Activated naive CD8-positive, alpha-beta T cell treated with anti-CD3 and anti-CD28 coated beads, Interleukin-2, amount 10 ng/mL, durations not matched to agents 7 days and 5 days (primary cell): ENCODE measurements around the gene HMX1. TPM values are rescaled to one million over a fixed set of nuclear protein-coding genes. Genes with fewer than 3 reads are reported as not detected.

Experiments used
- ATAC-seq: fragments of 150-1000 bp; cut with Tn5 transposase; one replicate; pipeline ENCODE4 v1.10.0; 2021; ENCODE audit warnings: low read depth, moderate library complexity
- POLR2A ChIA-PET: fragments of 350-600 bp; sonication (Branson Sonifier 250); formaldehyde crosslinking; loops from one replicate; lab custom pipeline; 2021; ENCODE audit warnings: antibody characterized with exemption; lab: Charles Lee
- DNase-seq: peaks from one replicate; pipeline ENCODE4 v3.0.0; 2021
- H3K27ac Mint-ChIP-seq: one replicate; pipeline ENCODE4 v1.8.0; 2022; ENCODE audit warnings: mild to moderate bottlenecking, mixed read lengths
- H3K27me3 Mint-ChIP-seq: one replicate; pipeline ENCODE4 v1.8.0; 2022; ENCODE audit warnings: mild to moderate bottlenecking, moderate library complexity, mixed read lengths
- H3K36me3 Mint-ChIP-seq: one replicate; pipeline ENCODE4 v1.8.0; 2021; ENCODE audit warnings: mild to moderate bottlenecking, mixed read lengths
- H3K4me1 Mint-ChIP-seq: one replicate; pipeline ENCODE4 v1.8.0; 2021; ENCODE audit warnings: mixed read lengths
- H3K4me3 Mint-ChIP-seq: one replicate; pipeline ENCODE4 v1.8.0; 2022; ENCODE audit warnings: mild to moderate bottlenecking, moderate library complexity, mixed read lengths
- H3K9me3 Mint-ChIP-seq: one replicate; pipeline ENCODE4 v1.8.0; 2021; ENCODE audit warnings: mixed read lengths
- total RNA-seq, 2 experiments: library from RNA; stranded (reverse); gene quantifications; one replicate each; pipeline ENCODE4 v1.2.3, GENCODE V29; 2021

HMX1 gene
- total RNA-seq, 2 experiments from 2014 or later = not detected

GRCh38 chr4:8856835-8857621 lies 14.6 kb downstream of the HMX1 start:
- POLR2A ChIA-PET = no interaction called here
- Mint-ChIP-seq H3K4me1 (peaks cover 10% of the 10 kb centered on the region), H3K27ac (no peak overlapping the region), H3K9me3 (no peaks in the 10 kb centered on the region), H3K36me3 (peaks cover 1% of the 10 kb centered on the region), H3K27me3 (peaks cover 50% of the 10 kb centered on the region), H3K4me3 (peak overlapping the region; percentile 58)
- ATAC-seq (peak; percentile 39), DNase-seq (peak; percentile 45)

- Mint-ChIP-seq H3K4me1 (peaks cover 10% of the 10 kb centered on the region), H3K4me3 (peak overlapping the region; percentile 53), H3K27ac (no peak overlapping the region), H3K9me3 (no peaks in the 10 kb centered on the region), H3K36me3 (peaks cover 1% of the 10 kb centered on the region), H3K27me3 (peaks cover 47% of the 10 kb centered on the region)
- ATAC-seq = no peak
- no peak for DNase-seq
- POLR2A ChIA-PET = no interaction called here
These were observed 15.8 kb downstream of the HMX1 start for GRCh38 chr4:8855818-8856245.

GRCh38 chr4:8854931-8855330 lies 16.7 kb downstream of the HMX1 start:
- H3K4me3 Mint-ChIP-seq = no peak overlapping the region
- H3K27me3 Mint-ChIP-seq = peaks cover 43% of the 10 kb centered on the region
- H3K27ac Mint-ChIP-seq = no peak overlapping the region
- peaks cover 1% of the 10 kb centered on the region for H3K36me3 Mint-ChIP-seq
- POLR2A ChIA-PET = no interaction called here
- no peak for ATAC-seq
- DNase-seq = no peak
- H3K9me3 Mint-ChIP-seq = no peaks in the 10 kb centered on the region
- peaks cover 10% of the 10 kb centered on the region for H3K4me1 Mint-ChIP-seq

GRCh38 chr4:8854016-8854415 lies 17.6 kb downstream of the HMX1 start:
- peaks cover 1% of the 10 kb centered on the region for H3K36me3 Mint-ChIP-seq
- POLR2A ChIA-PET = no interaction called here
- H3K4me1 Mint-ChIP-seq = peaks cover 7% of the 10 kb centered on the region
- no peak overlapping the region for H3K27ac Mint-ChIP-seq
- H3K9me3 Mint-ChIP-seq = no peaks in the 10 kb centered on the region
- H3K27me3 Mint-ChIP-seq = peaks cover 34% of the 10 kb centered on the region
- no peak for ATAC-seq
- H3K4me3 Mint-ChIP-seq = no peak overlapping the region
- no peak for DNase-seq

- H3K27me3 Mint-ChIP-seq = peaks cover 30% of the 10 kb centered on the region
- H3K9me3 Mint-ChIP-seq = no peaks in the 10 kb centered on the region
- POLR2A ChIA-PET = no interaction called here
- H3K4me1 Mint-ChIP-seq = peaks cover 7% of the 10 kb centered on the region
- H3K27ac Mint-ChIP-seq = no peak overlapping the region
- ATAC-seq (no peak), DNase-seq (no peak)
- H3K36me3 Mint-ChIP-seq = peaks cover 1% of the 10 kb centered on the region
- no peak overlapping the region for H3K4me3 Mint-ChIP-seq
These were observed 18.4 kb downstream of the HMX1 start for GRCh38 chr4:8853249-8853648.

GRCh38 chr4:8852118-8852704 lies 19.4 kb downstream of the HMX1 start:
- no peaks in the 10 kb centered on the region for H3K36me3 Mint-ChIP-seq
- no peak for DNase-seq
- no peak overlapping the region for H3K27ac Mint-ChIP-seq
- no peak overlapping the region for H3K4me3 Mint-ChIP-seq
- POLR2A ChIA-PET = no interaction called here
- peaks cover 27% of the 10 kb centered on the region for H3K27me3 Mint-ChIP-seq
- ATAC-seq = no peak
- peaks cover 5% of the 10 kb centered on the region for H3K4me1 Mint-ChIP-seq
- no peaks in the 10 kb centered on the region for H3K9me3 Mint-ChIP-seq

- H3K9me3 Mint-ChIP-seq = no peaks in the 10 kb centered on the region
- DNase-seq = peak; percentile 18
- POLR2A ChIA-PET = no interaction called here
- H3K36me3 Mint-ChIP-seq = no peaks in the 10 kb centered on the region
- peaks cover 2% of the 10 kb centered on the region for H3K4me1 Mint-ChIP-seq
- H3K4me3 Mint-ChIP-seq = no peak overlapping the region
- peaks cover 24% of the 10 kb centered on the region for H3K27me3 Mint-ChIP-seq
- no peak overlapping the region for H3K27ac Mint-ChIP-seq
- ATAC-seq = no peak
These were observed 20.1 kb downstream of the HMX1 start for GRCh38 chr4:8851321-8852117.

- Mint-ChIP-seq H3K4me1 (no peaks in the 10 kb centered on the region), H3K9me3 (no peaks in the 10 kb centered on the region), H3K4me3 (no peak overlapping the region), H3K27ac (no peak overlapping the region), H3K27me3 (peaks cover 17% of the 10 kb centered on the region), H3K36me3 (no peaks in the 10 kb centered on the region)
- no peak for ATAC-seq
- DNase-seq = no peak
- POLR2A ChIA-PET = no interaction called here
These were observed 20.8 kb downstream of the HMX1 start for GRCh38 chr4:8850830-8851188.

GRCh38 chr4:8850074-8850829 lies 21.4 kb downstream of the HMX1 start:
- Mint-ChIP-seq H3K36me3 (no peaks in the 10 kb centered on the region), H3K4me3 (no peak overlapping the region), H3K4me1 (no peaks in the 10 kb centered on the region), H3K27me3 (peaks cover 12% of the 10 kb centered on the region), H3K9me3 (no peaks in the 10 kb centered on the region), H3K27ac (no peak overlapping the region)
- no peak for ATAC-seq
- POLR2A ChIA-PET = no interaction called here
- peak; percentile 12 for DNase-seq

GRCh38 chr4:8849266-8850073 lies 22.2 kb downstream of the HMX1 start:
- H3K9me3 Mint-ChIP-seq = no peaks in the 10 kb centered on the region

GRCh38 chr4:8848507-8849265 lies 23.0 kb downstream of the HMX1 start:
- POLR2A ChIA-PET = no interaction called here
- ATAC-seq (no peak), DNase-seq (no peak)
- H3K27ac Mint-ChIP-seq = no peak overlapping the region
- H3K4me3 Mint-ChIP-seq = no peak overlapping the region
- no peaks in the 10 kb centered on the region for H3K4me1 Mint-ChIP-seq
- no peaks in the 10 kb centered on the region for H3K9me3 Mint-ChIP-seq
- no peaks in the 10 kb centered on the region for H3K36me3 Mint-ChIP-seq
- peaks cover 3% of the 10 kb centered on the region for H3K27me3 Mint-ChIP-seq

More at GRCh38 chr4:8849266-8850073, 22.2 kb downstream of the HMX1 start:
- no peak overlapping the region for H3K4me3 Mint-ChIP-seq
- H3K36me3 Mint-ChIP-seq = no peaks in the 10 kb centered on the region
- DNase-seq (no peak), ATAC-seq (no peak)
- no peak overlapping the region for H3K27ac Mint-ChIP-seq
- H3K27me3 Mint-ChIP-seq = peaks cover 4% of the 10 kb centered on the region
- H3K4me1 Mint-ChIP-seq = no peaks in the 10 kb centered on the region
- POLR2A ChIA-PET = no interaction called here

GRCh38 chr4:8847764-8848163 lies 23.9 kb downstream of the HMX1 start:
- H3K9me3 Mint-ChIP-seq = peaks cover 5% of the 10 kb centered on the region
- no peaks in the 10 kb centered on the region for H3K36me3 Mint-ChIP-seq
- H3K4me3 Mint-ChIP-seq = no peak overlapping the region
- DNase-seq = no peak
- ATAC-seq = no peak
- no peak overlapping the region for H3K27ac Mint-ChIP-seq
- POLR2A ChIA-PET = no interaction called here
- peaks cover 3% of the 10 kb centered on the region for H3K27me3 Mint-ChIP-seq
- H3K4me1 Mint-ChIP-seq = no peaks in the 10 kb centered on the region
